Brain microvascular endothelial cell (primary cell): ENCODE measurements around the gene SYNGR4.

Experiments
- DNase-seq: peaks from one replicate; pipeline ENCODE4 v3.0.0-alpha.2; 2020
- H3K27ac ChIP-seq: fragments of 250-450 bp; sonication (Bioruptor Pico); 2 replicates; pipeline ENCODE4 v1.5.1; 2020; ENCODE audit warnings: mild to moderate bottlenecking, moderate library complexity
- H3K27me3 ChIP-seq: fragments of 250-450 bp; sonication (Bioruptor Pico); replicated peaks from 2 replicates; pipeline ENCODE4 v1.5.1; 2020; ENCODE audit warnings: mild to moderate bottlenecking
- H3K36me3 ChIP-seq: fragments of 250-450 bp; sonication (Bioruptor Pico); replicated peaks from 2 replicates; pipeline ENCODE4 v1.5.1; 2020; ENCODE audit warnings: mild to moderate bottlenecking
- H3K4me3 ChIP-seq: 2 replicates; pipeline ENCODE4 v1.5.1; 2011; ENCODE audit warnings: low read depth, mild to moderate bottlenecking, control low read depth, low read length, moderate library complexity
- in situ Hi-C: cut with HindIII; loops from 2 replicates; pipeline ENCODE4 v1.10.0; 2017; ENCODE audit warnings: low sequenced_read_pairs, low pct_ligation_motif_present
- TF ChIP-seq, protein P1 (sequence below): IDR thresholded peaks from 2 replicates; pipeline ENCODE4 v1.5.1; 2011; ENCODE audit warnings: low read depth, mild to moderate bottlenecking, moderate library complexity, low read length, control low read depth, inconsistent platforms; ENCODE audit errors: missing control alignments

SYNGR4 gene

DNA sequence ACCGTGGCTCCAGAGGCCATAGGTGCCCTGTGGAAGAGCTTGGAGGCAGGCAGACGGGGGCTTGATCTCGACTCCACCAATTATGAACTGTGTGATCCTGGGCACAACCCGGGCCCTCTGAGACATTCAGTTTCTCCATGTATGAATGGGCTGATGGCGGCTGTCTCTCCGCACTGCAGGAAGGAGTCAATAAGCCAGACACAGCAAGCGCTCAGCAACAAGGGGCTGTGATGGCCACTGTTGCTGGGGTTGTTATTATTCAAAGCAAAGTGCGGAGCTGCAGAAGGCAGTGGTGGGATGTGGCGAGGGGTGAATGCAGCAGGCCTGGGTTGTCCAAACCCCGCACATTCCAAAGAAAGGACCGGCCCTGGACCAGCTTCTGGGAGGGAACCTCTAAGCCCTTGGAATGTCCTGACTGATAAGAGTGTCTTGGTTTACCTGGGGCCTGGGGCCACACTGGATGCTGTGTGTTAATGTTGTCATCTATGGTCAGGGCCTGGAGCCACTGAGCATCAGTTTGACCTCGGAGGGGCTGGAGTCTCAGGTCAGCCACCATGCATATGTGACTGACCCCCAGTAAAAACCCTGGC is 8.7 kb upstream of the SYNGR4 start:
- DNase-seq, result no peak
- H3K27me3 ChIP-seq, result no peaks in the 10 kb centered on the region
- in situ Hi-C loops, result no loop called here
- no peak overlapping the region for H3K4me3 ChIP-seq
- TF ChIP-seq, protein P1, sequence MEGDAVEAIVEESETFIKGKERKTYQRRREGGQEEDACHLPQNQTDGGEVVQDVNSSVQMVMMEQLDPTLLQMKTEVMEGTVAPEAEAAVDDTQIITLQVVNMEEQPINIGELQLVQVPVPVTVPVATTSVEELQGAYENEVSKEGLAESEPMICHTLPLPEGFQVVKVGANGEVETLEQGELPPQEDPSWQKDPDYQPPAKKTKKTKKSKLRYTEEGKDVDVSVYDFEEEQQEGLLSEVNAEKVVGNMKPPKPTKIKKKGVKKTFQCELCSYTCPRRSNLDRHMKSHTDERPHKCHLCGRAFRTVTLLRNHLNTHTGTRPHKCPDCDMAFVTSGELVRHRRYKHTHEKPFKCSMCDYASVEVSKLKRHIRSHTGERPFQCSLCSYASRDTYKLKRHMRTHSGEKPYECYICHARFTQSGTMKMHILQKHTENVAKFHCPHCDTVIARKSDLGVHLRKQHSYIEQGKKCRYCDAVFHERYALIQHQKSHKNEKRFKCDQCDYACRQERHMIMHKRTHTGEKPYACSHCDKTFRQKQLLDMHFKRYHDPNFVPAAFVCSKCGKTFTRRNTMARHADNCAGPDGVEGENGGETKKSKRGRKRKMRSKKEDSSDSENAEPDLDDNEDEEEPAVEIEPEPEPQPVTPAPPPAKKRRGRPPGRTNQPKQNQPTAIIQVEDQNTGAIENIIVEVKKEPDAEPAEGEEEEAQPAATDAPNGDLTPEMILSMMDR, result no peak
- H3K36me3 ChIP-seq, result no peaks in the 10 kb centered on the region
- H3K27ac ChIP-seq, result no peak overlapping the region

DNA sequence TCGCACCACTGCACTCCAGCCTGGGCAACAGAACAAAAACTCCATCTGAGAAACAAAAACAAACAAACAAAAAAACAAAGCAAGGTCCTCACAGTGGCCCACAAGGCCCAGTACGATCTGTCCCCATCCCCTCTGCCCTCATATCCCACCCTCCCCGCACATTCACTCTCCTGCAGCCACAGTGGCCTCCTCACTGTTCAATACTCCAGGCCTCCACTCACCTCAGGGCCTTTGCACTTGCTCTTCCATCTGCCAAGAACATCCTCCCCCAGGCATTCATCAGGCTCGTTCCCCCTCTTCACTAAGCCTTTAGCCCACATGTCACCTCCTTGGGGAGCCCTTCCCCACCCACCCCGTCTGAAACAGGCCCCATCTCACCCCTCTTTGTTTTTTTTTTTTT is 5.0 kb upstream of the SYNGR4 start:
- in situ Hi-C loops, result no loop called here
- H3K4me3 ChIP-seq, result no peak overlapping the region
- TF ChIP-seq, protein P1, result no peak
- DNase-seq, result no peak
- no peak overlapping the region for H3K27ac ChIP-seq
- H3K27me3 ChIP-seq, result no peaks in the 10 kb centered on the region
- H3K36me3 ChIP-seq, result no peaks in the 10 kb centered on the region

DNA sequence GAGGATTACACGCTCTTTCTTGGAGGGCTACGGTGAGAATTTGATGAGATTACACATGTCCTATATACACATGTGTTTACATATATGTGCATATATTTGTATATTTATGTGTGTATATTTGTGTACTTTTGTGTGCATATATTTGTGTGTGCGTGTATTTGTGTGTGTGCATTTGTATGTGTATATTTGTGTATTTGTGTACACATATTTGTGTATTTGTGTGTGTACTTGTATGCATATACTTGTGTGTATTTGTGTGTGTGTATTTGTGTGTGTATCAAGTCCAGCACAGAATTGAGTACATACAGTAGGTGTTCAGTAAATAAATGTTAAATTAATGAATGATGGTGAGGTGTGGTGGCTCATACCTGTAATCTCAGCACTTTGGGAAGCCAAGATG is 2.3 kb upstream of the SYNGR4 start:
- Histone ChIP-seq H3K36me3 (no peaks in the 10 kb centered on the region), H3K27me3 (no peaks in the 10 kb centered on the region), H3K4me3 (no peak overlapping the region), H3K27ac (no peak overlapping the region)
- TF ChIP-seq, protein P1, result no peak
- DNase-seq, result no peak
- in situ Hi-C loops, result no loop called here

DNA sequence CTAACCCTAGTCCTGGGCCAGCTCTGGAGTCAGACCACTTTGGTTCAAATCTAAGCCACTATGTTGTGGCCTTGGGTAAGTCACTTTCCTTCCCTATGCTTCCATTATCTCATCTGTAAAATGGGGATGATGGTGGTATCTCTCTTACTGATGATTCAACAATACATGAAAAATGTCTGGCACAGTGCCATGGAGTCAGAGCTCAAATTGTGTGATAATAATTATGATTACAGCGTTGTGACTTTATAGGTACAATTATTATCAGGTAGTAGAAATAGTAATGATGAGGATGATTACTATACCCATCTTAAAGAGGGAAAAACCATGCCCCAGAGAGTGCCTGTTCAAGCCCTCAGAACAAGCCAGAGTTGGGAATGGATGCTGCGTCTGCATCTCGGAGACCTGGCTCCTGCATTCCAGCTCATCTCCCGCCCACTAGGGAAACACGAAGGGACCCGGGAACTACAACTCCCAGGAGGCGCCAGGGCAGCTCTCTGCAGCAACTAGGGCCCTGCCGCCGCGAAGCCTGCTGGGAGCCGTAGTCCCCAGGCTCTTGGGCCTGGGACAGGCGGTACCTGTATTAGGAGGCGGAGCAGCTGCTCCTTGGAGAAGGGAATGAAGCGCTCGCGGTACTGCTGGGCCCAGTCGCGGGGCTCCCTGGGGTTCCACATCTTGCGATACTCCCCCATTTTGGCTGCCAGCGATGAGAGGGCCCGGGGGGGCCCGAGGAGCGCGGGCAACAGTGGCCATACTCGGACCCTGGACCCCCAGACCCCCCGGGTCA is 1.3 kb upstream of the SYNGR4 start:
- Histone ChIP-seq H3K36me3 (no peaks in the 10 kb centered on the region), H3K27me3 (no peaks in the 10 kb centered on the region), H3K4me3 (peak overlapping the region; percentile 70), H3K27ac (peak overlapping the region; percentile 44)
- peak; percentile 93 for DNase-seq
- TF ChIP-seq, protein P1, result peak; percentile 22
- in situ Hi-C loops, result no loop called here

DNA sequence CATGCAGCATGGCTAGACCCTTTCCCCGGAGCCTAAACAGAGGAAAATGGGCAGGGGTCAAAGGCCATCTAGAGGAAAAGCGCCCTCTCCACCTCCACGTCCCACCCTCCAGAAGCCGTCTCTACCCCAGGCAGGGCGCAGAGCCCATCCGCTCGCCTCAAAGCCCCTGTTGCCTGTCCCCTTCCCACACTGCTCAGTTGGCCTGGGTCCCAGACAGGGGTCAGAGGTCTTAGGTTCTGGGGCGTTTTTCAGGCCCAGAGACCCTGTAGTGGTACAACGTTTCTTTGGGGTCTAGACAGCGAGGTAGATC is 712 bp upstream of the SYNGR4 start:
- Histone ChIP-seq H3K27ac (peak overlapping the region; percentile 44), H3K27me3 (no peaks in the 10 kb centered on the region), H3K36me3 (no peaks in the 10 kb centered on the region), H3K4me3 (peak overlapping the region; percentile 70)
- in situ Hi-C loops, result no loop called here
- DNase-seq, result no peak
- TF ChIP-seq, protein P1, result no peak
